Heart left ventricle (tissue), 16 donors: ENCODE measurements around the gene ZCRB1. TPM values are rescaled to one million over a fixed set of nuclear protein-coding genes. Genes with fewer than 3 reads are reported as not detected.

Experiments
- ATAC-seq, 4 donors: fragments of 200-7000 bp; cut with Tn5 transposase; one replicate each; pipeline ENCODE4 v1.9.1; 2020 to 2022; ENCODE audit warnings: moderate library complexity in 4 of 4, mild to moderate bottlenecking in 3 of 4, moderate number of reproducible peaks in 1 of 4
- DNase-seq, 5 donors: peaks; one replicate each; pipeline ENCODE4 v3.0.0-alpha.2; 2020
- H3K27ac ChIP-seq, 12 donors: fragments of 200-600 bp; sonication (generic) in 4 of 12; one replicate each; pipeline versions ENCODE4 v1.5.0 to v1.8.0; 2016 to 2022; ENCODE audit warnings: mild to moderate bottlenecking in 2 of 12
- H3K27me3 ChIP-seq, 9 donors: fragments of 200-600 bp; sonication (generic) in 2 of 9; one replicate each; pipeline versions ENCODE4 v1.5.1 to v1.8.0; 2016 to 2022; ENCODE audit warnings: mild to moderate bottlenecking in 3 of 9
- H3K36me3 ChIP-seq, 9 donors: fragments of 200-600 bp; sonication (generic) in 2 of 9; one replicate each; pipeline versions ENCODE4 v1.5.0 to v1.8.0; 2018 to 2022; ENCODE audit warnings: mild to moderate bottlenecking in 2 of 9
- H3K4me1 ChIP-seq, 12 donors: fragments of 200-600 bp; sonication (generic) in 4 of 12; one replicate each; pipeline versions ENCODE4 v1.5.0 to v1.8.0; 2016 to 2022; ENCODE audit warnings: mild to moderate bottlenecking in 3 of 12
- H3K4me3 ChIP-seq, 12 donors: fragments of 200-600 bp; sonication (generic) in 4 of 12; one replicate each; pipeline versions ENCODE4 v1.5.0 to v1.8.0; 2017 to 2022; ENCODE audit warnings: mild to moderate bottlenecking in 9 of 12, moderate library complexity in 4 of 12
- H3K9me3 ChIP-seq, 12 donors: fragments of 200-600 bp; sonication (generic) in 4 of 12; one replicate each; pipeline versions ENCODE4 v1.5.0 to v1.8.0; 2016 to 2022; ENCODE audit warnings: mild to moderate bottlenecking in 1 of 12
- POLR2A ChIP-seq, 2 donors: fragments of 450-650 bp; IDR thresholded peaks; one replicate each; pipeline ENCODE4 v1.6.1; 2017; ENCODE audit warnings: antibody characterized with exemption in 2 of 2, mild to moderate bottlenecking in 2 of 2, moderate library complexity in 2 of 2
- WGBS, 4 donors: extraction: QIAGEN DNeasy Blood & Tissue Kit in 2 of 4; methylation state at CpG; one replicate each; pipeline versions ENCODE4 v1.1.5 to v1.1.7; 2013 to 2018; 5-methylcytosine and 5-hydroxymethylcytosine counted together
- intact Hi-C, 10 donors: fragments of 100-400 bp; cut with DNase I; formaldehyde crosslinking; loops; one replicate each; pipeline versions ENCODE4 v1.11.1 to v1.14.2; 2022
- polyA plus RNA-seq, 2 donors: library from polyadenylated mRNA; stranded (reverse); fragments of 200-250 nt; gene quantifications; one replicate each; pipeline ENCODE4 v1.2.3, GENCODE V29; 2013
- total RNA-seq, 9 donors: library from RNA; depleted of rRNA in 2 of 9; stranded (reverse); fragments of >200 nt in 2 of 9; fragmentation: NEBNext Ultra II Directional in 3 of 9; extraction: Animal tissue kit (Norgen Biotek cat#: 25700) in 3 of 9; gene quantifications; one replicate each; pipeline versions ENCODE4 v1.1.0 to v1.2.4, GENCODE V29; 2016 to 2023
- TF ChIP-seq, protein P1 (sequence below), 12 donors: fragments of 200-600 bp; sonication (generic) in 4 of 12; IDR thresholded peaks; one replicate each; pipeline versions ENCODE4 v1.5.0 to v1.8.0; 2018 to 2022; ENCODE audit warnings: antibody characterized with exemption in 12 of 12, mild to moderate bottlenecking in 5 of 12
- donor health status: ischemic (EF 13 %, LVEDD 7.1; RV severe dilation, severe dysfunction).
- donor health status: healthy with polysubstance abuse.
- donor health status: DM: no; HTN: yes; CAD: no.
- donor health status: DM: no; HTN: no; CAD: no.
- donor health status: ischemic (EF 25% LVEDD 6.9; RV normal size, moderate dysfunction).
- donor health status: ischemic (EF 25% LVEDD 5.7; RV mildly dilated, moderate dysfunction).
- donor health status: healthy.
- donor health status: DM: yes; HTN: yes; CAD: no.
- donor health status: ischemic (EF 35%, LVEDD 5.7; RV mildly dilated, moderate dysfunction).
- donor health status: nonischemic (EF 11% LVEDD 7.7; RV severe dilation, severe dysfunction).
- donor health status: DM: yes; HTN: yes; CAD: no.
- donor health status: PGD.
- donor health status: ischemic (EF 29% LVEDD 5.4; RV normal size, mild dysfunction).
- donor health status: nonischemic (EF 23%, LVEDD 6.1; RV moderate dilation, normal function).

Gene ZCRB1
- total and polyA plus RNA-seq, 11 donors = 28.1 to 69.0 (median 52.4) TPM

DNA sequence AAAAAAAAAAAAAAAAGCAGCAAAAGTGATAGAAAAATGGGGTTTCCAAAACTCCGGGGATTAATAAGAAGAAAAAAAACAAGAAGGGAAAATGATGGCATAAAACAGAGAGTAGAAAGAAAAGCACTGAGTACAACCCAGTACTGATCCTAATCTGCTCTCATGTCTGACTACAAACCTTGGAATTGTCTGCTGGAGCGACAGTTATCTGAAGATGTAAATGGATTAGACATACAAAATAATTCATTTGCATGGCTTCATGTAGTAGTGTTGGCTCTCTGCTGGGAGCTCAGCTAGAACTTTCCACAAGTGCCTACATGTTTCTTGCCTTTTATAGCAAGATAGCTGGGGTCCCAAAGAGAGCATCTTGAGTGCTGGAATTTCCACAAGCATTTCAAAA lies 34.2 kb downstream of the ZCRB1 start:
- no peaks in the 10 kb centered on the region for H3K27me3 ChIP-seq
- no peaks in the 10 kb centered on the region for H3K4me1 ChIP-seq
- intact Hi-C loops = no loop called here
- H3K9me3 ChIP-seq = peaks cover 0 to 3% (median 0%) of the 10 kb centered on the region in 12 donors
- DNase-seq (no peak), ATAC-seq (no peak)
- H3K4me3 ChIP-seq = no peak overlapping the region
- no peak overlapping the region for H3K27ac ChIP-seq
- WGBS, 4 donors = 85 to 91% (median 89%) methylated on average over 2 of the region's 2 CpGs
- H3K36me3 ChIP-seq = no peaks in the 10 kb centered on the region
- TF ChIP-seq POLR2A (IDR thresholded peaks at IDR 0.05) = no peak
- TF ChIP-seq, protein P1, sequence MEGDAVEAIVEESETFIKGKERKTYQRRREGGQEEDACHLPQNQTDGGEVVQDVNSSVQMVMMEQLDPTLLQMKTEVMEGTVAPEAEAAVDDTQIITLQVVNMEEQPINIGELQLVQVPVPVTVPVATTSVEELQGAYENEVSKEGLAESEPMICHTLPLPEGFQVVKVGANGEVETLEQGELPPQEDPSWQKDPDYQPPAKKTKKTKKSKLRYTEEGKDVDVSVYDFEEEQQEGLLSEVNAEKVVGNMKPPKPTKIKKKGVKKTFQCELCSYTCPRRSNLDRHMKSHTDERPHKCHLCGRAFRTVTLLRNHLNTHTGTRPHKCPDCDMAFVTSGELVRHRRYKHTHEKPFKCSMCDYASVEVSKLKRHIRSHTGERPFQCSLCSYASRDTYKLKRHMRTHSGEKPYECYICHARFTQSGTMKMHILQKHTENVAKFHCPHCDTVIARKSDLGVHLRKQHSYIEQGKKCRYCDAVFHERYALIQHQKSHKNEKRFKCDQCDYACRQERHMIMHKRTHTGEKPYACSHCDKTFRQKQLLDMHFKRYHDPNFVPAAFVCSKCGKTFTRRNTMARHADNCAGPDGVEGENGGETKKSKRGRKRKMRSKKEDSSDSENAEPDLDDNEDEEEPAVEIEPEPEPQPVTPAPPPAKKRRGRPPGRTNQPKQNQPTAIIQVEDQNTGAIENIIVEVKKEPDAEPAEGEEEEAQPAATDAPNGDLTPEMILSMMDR (IDR thresholded peaks at IDR 0.05) = no peak

DNA sequence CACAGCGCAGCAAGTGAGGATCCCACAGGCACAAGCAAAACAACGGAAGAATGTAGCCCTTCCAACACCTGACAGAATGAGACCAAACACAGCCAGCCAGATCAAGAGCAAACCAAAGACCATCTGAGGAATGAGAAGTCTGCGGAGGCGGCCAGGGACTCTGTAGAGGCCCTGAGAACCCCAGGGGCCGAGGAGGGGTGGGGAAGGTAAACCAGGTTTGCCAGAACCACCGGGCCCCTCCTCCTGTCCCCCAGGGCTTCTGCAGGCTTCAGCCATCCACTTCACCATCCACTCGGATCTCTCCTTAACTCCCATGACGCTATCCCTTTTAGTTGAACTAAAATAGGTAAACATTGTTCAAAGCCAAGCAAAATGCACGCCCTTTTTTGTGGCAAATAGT lies 37.4 kb downstream of the ZCRB1 start:
- intact Hi-C loops = no loop called here
- TF ChIP-seq, protein P1 (IDR thresholded peaks at IDR 0.05) = no peak
- TF ChIP-seq POLR2A (IDR thresholded peaks at IDR 0.05) = no peak
- H3K36me3 ChIP-seq = no peaks in the 10 kb centered on the region
- DNase-seq = no peak
- H3K4me3 ChIP-seq = no peak overlapping the region
- WGBS, 4 donors = 78 to 87% (median 82%) methylated on average over 9 of the region's 9 CpGs
- H3K27ac ChIP-seq = no peak overlapping the region
- no peak for ATAC-seq
- H3K9me3 ChIP-seq = no peaks in the 10 kb centered on the region
- H3K27me3 ChIP-seq = no peaks in the 10 kb centered on the region
- H3K4me1 ChIP-seq = peaks cover 0 to 7% (median 0%) of the 10 kb centered on the region in 12 donors

DNA sequence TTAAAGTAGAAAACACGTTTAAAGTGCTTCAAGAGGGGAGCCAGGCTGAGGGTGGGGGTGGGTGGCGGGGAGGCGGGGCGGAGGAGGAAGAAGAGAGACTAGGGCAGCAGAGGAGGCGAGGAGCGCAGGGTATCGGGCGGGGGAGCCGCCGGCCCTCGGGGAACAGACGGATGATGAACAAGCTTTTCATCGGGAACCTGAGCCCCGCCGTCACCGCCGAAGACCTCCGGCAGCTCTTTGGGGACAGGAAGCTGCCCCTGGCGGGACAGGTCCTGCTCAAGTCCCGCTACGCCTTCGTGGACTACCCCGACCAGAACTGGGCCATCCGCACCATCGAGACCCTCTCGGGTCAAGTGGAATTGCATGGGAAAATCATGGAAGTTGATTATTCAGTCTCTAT lies 39.2 kb downstream of the ZCRB1 start:
- no peaks in the 10 kb centered on the region for H3K36me3 ChIP-seq
- intact Hi-C loops = no loop called here
- no peak overlapping the region for H3K27ac ChIP-seq
- no peak for DNase-seq
- peaks cover 0 to 7% (median 0%) of the 10 kb centered on the region in 12 donors for H3K4me1 ChIP-seq
- no peak overlapping the region for H3K4me3 ChIP-seq
- TF ChIP-seq POLR2A (IDR thresholded peaks at IDR 0.05) = no peak
- TF ChIP-seq, protein P1 (IDR thresholded peaks at IDR 0.05) = no peak
- 90 to 94% (median 91%) methylated on average over 26 of the region's 26 CpGs for WGBS, 4 donors
- no peak for ATAC-seq
- H3K27me3 ChIP-seq = no peaks in the 10 kb centered on the region
- H3K9me3 ChIP-seq = no peaks in the 10 kb centered on the region

DNA sequence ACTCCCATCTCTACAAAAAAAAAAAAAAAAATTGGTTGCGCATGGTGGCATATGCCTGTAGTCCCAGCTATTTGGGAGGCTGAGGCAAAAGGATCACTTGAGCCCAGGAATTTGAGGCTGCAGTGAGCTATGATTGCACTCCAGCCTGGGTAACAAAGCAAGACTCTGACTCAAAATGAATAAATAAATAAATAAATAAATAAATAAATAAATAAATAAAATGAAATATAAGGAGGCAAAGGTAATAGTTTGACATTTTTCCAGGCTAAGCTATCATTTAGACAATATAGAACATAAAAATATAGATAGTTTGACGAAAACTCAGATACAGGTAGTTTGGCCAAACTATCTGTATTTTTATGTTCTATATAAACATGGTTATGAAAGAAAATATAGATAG lies 40.5 kb downstream of the ZCRB1 start:
- Histone ChIP-seq H3K4me3 (no peak overlapping the region), H3K27me3 (no peaks in the 10 kb centered on the region), H3K4me1 (peaks cover 0 to 7% (median 0%) of the 10 kb centered on the region in 12 donors), H3K36me3 (no peaks in the 10 kb centered on the region), H3K27ac (no peak overlapping the region), H3K9me3 (no peaks in the 10 kb centered on the region)
- 95 to 99% (median 98%) methylated on average over 2 of the region's 2 CpGs for WGBS, 4 donors
- no peak for TF ChIP-seq POLR2A (IDR thresholded peaks at IDR 0.05)
- TF ChIP-seq, protein P1 (IDR thresholded peaks at IDR 0.05) = no peak
- intact Hi-C loops = no loop called here
- ATAC-seq (no peak), DNase-seq (no peak)
